Liver (tissue), 2 donors: ENCODE results near the gene LHFPL2.

Source experiments
- CTCF ChIP-seq: fragments of 150-350 bp; IDR thresholded peaks from 2 replicates; pipeline ENCODE4 v1.5.1; 2017; ENCODE audit warnings: improper control_type of control experiment, low read depth, low read length; ENCODE audit not compliant: missing input control
- YY1 ChIP-seq: IDR thresholded peaks from 2 replicates; pipeline ENCODE4 v1.6.1; 2016; ENCODE audit warnings: antibody characterized with exemption, mild to moderate bottlenecking
- donor health status: healthy.

GRCh38 chr5:78505860-78506259 is 142.7 kb downstream of the LHFPL2 start:
- TF ChIP-seq YY1 = no peak
- no peak for TF ChIP-seq CTCF
